Esophagus squamous epithelium (tissue), 5 donors: ENCODE data around the gene BRIP1. TPM values are rescaled to one million over a fixed set of nuclear protein-coding genes. Genes with fewer than 3 reads are reported as not detected.

ENCODE experiments used
- DNase-seq: peaks from one replicate; lab custom pipeline; 2025; lab: John Stamatoyannopoulos, UW
- H3K27ac ChIP-seq, 4 donors: fragments of 200-600 bp; sonication (generic); one replicate each; pipeline ENCODE4 v1.5.1; 2016 to 2019; ENCODE audit warnings: mild to moderate bottlenecking in 1 of 4
- H3K27me3 ChIP-seq, 4 donors: fragments of 200-600 bp; sonication (generic); 1 replicate in 3 of 4; 2 replicates in 1 of 4; pipeline versions ENCODE4 v1.5.1 to v1.6.0; 2017 to 2021; ENCODE audit warnings: antibody characterized with exemption in 1 of 4
- H3K36me3 ChIP-seq, 3 donors: fragments of 200-600 bp; sonication (generic); one replicate each; pipeline ENCODE4 v1.5.1; 2016 to 2019
- H3K4me1 ChIP-seq, 3 donors: fragments of 200-600 bp; sonication (generic); one replicate each; pipeline ENCODE4 v1.5.1; 2017 to 2019
- H3K4me3 ChIP-seq, 4 donors: fragments of 200-600 bp; sonication (generic); 1 replicate in 3 of 4; 2 replicates in 1 of 4; pipeline ENCODE4 v1.5.1; 2016 to 2019; ENCODE audit warnings: mild to moderate bottlenecking in 2 of 4, moderate library complexity in 1 of 4
- H3K9me3 ChIP-seq, 3 donors: fragments of 200-600 bp; sonication (generic); one replicate each; pipeline ENCODE4 v1.5.1; 2016 to 2019
- POLR2A ChIP-seq, 4 donors: fragments of 450-650 bp; IDR thresholded peaks; one replicate each; pipeline ENCODE4 v1.6.1; 2017; ENCODE audit warnings: antibody characterized with exemption in 4 of 4, mild to moderate bottlenecking in 4 of 4, moderate library complexity in 3 of 4
- WGBS, 2 donors: methylation state at CpG; one replicate each; pipeline ENCODE4 v1.1.5; 2018; 5-methylcytosine and 5-hydroxymethylcytosine counted together
- intact Hi-C: fragments of 100-400 bp; cut with DNase I; formaldehyde crosslinking; loops from one replicate; pipeline ENCODE4 v1.15.0; 2022
- total RNA-seq, 4 donors: library from RNA; depleted of rRNA; stranded (reverse); fragments of >200 nt; gene quantifications; one replicate each; pipeline ENCODE4 v1.1.0, GENCODE V29; 2016
- TF ChIP-seq, protein P1 (sequence below), 6 experiments: fragments of 450-650 bp in 4 of 6; fragments of 200-600 bp in 2 of 6; sonication (generic) in 2 of 6; IDR thresholded peaks; one replicate each; pipeline ENCODE4 v1.5.1; 2016 to 2019; ENCODE audit warnings: antibody characterized with exemption in 6 of 6, mild to moderate bottlenecking in 4 of 6, moderate library complexity in 4 of 6
- donor health status: DM: yes; HTN: yes; CAD: no.

BRIP1 gene
- total RNA-seq, 4 donors from 2014 or later, result 1.6 to 7.0 (median 3.2) TPM

DNA sequence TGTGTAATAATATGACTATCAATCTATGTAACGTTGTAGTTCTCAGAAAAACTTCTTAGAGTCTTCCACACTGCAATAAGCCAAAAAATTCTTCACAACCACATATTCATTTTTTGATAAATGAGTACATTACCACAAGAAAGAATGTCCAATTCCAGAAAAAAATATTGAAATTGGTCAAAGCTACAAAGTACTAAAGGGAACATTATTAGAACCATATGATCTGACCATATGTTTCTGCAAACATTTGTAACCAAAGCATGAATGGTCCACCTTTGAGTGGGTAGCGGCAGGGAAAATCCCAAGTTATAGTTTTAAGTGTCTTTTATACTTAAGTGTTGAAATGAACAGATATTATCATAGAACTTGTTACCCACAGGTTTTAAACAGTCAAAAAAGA is 200.6 kb downstream of the BRIP1 start:
- TF ChIP-seq, protein P1, sequence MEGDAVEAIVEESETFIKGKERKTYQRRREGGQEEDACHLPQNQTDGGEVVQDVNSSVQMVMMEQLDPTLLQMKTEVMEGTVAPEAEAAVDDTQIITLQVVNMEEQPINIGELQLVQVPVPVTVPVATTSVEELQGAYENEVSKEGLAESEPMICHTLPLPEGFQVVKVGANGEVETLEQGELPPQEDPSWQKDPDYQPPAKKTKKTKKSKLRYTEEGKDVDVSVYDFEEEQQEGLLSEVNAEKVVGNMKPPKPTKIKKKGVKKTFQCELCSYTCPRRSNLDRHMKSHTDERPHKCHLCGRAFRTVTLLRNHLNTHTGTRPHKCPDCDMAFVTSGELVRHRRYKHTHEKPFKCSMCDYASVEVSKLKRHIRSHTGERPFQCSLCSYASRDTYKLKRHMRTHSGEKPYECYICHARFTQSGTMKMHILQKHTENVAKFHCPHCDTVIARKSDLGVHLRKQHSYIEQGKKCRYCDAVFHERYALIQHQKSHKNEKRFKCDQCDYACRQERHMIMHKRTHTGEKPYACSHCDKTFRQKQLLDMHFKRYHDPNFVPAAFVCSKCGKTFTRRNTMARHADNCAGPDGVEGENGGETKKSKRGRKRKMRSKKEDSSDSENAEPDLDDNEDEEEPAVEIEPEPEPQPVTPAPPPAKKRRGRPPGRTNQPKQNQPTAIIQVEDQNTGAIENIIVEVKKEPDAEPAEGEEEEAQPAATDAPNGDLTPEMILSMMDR (IDR thresholded peaks at IDR 0.05), result no peak
- TF ChIP-seq POLR2A (IDR thresholded peaks at IDR 0.05), result no peak
- Histone ChIP-seq H3K4me3 (no peak overlapping the region), H3K9me3 (no peaks in the 10 kb centered on the region), H3K27ac (no peak overlapping the region), H3K27me3 (no peaks in the 10 kb centered on the region), H3K4me1 (no peaks in the 10 kb centered on the region), H3K36me3 (no peaks in the 10 kb centered on the region)
- 77 to 78% methylated on average over 2 of the region's 2 CpGs for WGBS, 2 donors
- no peak for DNase-seq
- intact Hi-C loops, result no loop called here

DNA sequence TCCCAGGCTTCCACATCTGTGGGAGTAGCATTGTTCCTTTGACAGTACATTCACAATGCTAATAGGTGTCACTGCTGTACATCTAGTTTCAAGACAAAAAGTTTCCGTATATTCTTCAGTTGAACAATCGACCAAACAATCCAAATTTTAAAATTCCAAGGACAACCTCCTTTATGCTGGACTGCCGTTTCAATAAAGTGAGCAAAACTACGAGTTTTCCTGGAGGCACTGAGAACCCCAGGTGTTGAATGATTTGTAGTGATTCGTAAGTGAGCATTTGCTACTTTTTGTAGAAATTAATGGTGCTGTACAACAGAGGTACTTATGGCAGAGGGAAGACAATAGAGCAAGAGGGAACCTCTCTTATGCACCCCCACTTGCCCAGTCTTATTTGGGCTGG is 201.1 kb downstream of the BRIP1 start:
- DNase-seq, result no peak
- Histone ChIP-seq H3K27me3 (no peaks in the 10 kb centered on the region), H3K36me3 (no peaks in the 10 kb centered on the region), H3K4me3 (no peak overlapping the region), H3K4me1 (no peaks in the 10 kb centered on the region), H3K9me3 (no peaks in the 10 kb centered on the region), H3K27ac (no peak overlapping the region)
- WGBS, 2 donors, result 79% methylated on average over 5 of the region's 5 CpGs
- TF ChIP-seq, protein P1 (IDR thresholded peaks at IDR 0.05), result no peak
- TF ChIP-seq POLR2A (IDR thresholded peaks at IDR 0.05), result no peak
- intact Hi-C loops, result no loop called here

DNA sequence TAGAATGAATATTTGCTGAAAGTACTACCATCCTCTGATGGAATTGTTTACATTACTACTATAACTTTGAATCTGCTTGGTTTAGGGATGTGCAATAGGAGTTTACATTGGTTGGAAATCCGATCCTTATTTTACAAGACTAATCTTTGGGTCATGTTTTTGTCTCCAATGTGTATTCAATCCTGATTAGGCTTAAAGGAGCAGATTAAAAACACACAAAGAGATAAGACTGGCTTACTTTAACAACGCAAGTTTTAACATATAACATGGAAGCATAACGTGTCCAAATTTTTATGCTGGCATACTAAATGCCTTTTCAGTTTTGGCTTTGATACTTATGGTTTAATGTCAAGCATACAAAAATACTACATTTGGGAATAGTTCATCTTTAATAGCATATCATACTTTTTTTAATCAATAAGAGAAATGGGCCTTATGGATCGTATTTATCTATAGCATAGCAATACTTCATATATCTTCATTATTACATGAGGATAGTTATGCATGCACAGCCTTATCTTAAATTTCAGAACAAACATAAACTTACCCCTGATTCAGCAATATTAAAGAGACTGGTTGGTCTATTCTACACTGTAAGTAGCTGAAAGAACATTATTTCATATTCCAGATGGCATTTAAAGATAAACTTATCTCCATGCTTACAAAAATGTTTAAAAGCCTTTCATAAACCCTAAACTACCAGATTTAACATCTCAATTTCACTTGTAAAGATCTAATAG is 202.4 kb downstream of the BRIP1 start:
- H3K27me3 ChIP-seq, result no peaks in the 10 kb centered on the region
- TF ChIP-seq POLR2A (IDR thresholded peaks at IDR 0.05), result no peak
- TF ChIP-seq, protein P1 (IDR thresholded peaks at IDR 0.05), result no peak
- H3K9me3 ChIP-seq, result no peaks in the 10 kb centered on the region
- no peaks in the 10 kb centered on the region for H3K36me3 ChIP-seq
- WGBS, 2 donors, result 52 to 54% methylated on average over 4 of the region's 4 CpGs
- no peak overlapping the region for H3K27ac ChIP-seq
- H3K4me1 ChIP-seq, result no peaks in the 10 kb centered on the region
- intact Hi-C loops, result no loop called here
- no peak overlapping the region for H3K4me3 ChIP-seq
- no peak for DNase-seq

DNA sequence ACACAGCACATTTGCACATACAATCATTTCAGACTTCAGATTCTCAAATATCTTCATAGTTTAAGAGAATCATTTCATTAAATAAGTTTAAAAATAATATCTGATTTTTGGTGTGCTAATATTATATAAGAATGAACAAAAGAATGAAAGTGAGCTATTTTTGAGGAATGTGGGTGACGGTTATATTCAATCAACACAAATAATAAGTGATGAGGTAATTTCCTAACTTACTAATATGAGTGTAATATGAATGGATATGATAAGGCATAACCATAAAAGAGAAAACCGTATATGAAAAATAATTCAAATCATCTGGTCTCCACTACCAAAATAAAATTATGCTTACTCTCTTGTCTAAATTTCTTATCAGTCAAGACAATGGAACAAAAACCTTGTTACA is 203.9 kb downstream of the BRIP1 start:
- no peaks in the 10 kb centered on the region for H3K36me3 ChIP-seq
- WGBS, 2 donors, result 69 to 81% methylated on average over 2 of the region's 2 CpGs

DNA sequence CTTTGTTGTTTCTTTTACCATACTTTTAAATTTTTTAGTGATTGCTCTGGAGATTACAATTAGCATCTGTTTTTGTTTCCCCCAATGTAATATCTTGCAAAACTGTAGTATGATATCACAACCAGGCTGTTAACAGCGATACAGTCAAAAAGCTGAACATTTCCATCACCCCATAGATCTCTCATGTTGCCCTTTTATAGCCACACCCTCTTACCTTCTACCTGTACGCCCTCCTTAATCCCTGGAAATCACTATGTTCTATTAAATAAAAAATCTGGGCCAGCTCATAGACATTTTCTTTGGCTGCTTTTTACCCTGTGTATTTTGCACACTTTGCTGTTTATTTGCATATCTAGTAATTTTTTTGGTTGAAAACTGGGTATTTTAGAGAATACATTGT is 205.1 kb downstream of the BRIP1 start:
- Histone ChIP-seq H3K4me1 (no peaks in the 10 kb centered on the region), H3K4me3 (no peak overlapping the region), H3K36me3 (no peaks in the 10 kb centered on the region), H3K9me3 (no peaks in the 10 kb centered on the region), H3K27ac (no peak overlapping the region), H3K27me3 (no peaks in the 10 kb centered on the region)
- intact Hi-C loops, result loop anchor here (10.0 kb wide), 1 partner anchor 167 kb away; no protein-coding TSS in a partner anchor
- 75 to 86% methylated on average over 2 of the region's 2 CpGs for WGBS, 2 donors
- TF ChIP-seq, protein P1 (IDR thresholded peaks at IDR 0.05), result no peak
- TF ChIP-seq POLR2A (IDR thresholded peaks at IDR 0.05), result no peak
- no peak for DNase-seq

More for the DNA sequence above, 203.9 kb downstream of the BRIP1 start:
- Histone ChIP-seq H3K27me3 (no peaks in the 10 kb centered on the region), H3K27ac (no peak overlapping the region), H3K4me1 (no peaks in the 10 kb centered on the region), H3K9me3 (no peaks in the 10 kb centered on the region), H3K4me3 (no peak overlapping the region)
- DNase-seq, result no peak
- no peak for TF ChIP-seq POLR2A (IDR thresholded peaks at IDR 0.05)
- TF ChIP-seq, protein P1 (IDR thresholded peaks at IDR 0.05), result no peak
- intact Hi-C loops, result loop anchor here (10.0 kb wide), 1 partner anchor 165 kb away; no protein-coding TSS in a partner anchor
